Measurements from ENCODE around the gene HOXC9.

DNA sequence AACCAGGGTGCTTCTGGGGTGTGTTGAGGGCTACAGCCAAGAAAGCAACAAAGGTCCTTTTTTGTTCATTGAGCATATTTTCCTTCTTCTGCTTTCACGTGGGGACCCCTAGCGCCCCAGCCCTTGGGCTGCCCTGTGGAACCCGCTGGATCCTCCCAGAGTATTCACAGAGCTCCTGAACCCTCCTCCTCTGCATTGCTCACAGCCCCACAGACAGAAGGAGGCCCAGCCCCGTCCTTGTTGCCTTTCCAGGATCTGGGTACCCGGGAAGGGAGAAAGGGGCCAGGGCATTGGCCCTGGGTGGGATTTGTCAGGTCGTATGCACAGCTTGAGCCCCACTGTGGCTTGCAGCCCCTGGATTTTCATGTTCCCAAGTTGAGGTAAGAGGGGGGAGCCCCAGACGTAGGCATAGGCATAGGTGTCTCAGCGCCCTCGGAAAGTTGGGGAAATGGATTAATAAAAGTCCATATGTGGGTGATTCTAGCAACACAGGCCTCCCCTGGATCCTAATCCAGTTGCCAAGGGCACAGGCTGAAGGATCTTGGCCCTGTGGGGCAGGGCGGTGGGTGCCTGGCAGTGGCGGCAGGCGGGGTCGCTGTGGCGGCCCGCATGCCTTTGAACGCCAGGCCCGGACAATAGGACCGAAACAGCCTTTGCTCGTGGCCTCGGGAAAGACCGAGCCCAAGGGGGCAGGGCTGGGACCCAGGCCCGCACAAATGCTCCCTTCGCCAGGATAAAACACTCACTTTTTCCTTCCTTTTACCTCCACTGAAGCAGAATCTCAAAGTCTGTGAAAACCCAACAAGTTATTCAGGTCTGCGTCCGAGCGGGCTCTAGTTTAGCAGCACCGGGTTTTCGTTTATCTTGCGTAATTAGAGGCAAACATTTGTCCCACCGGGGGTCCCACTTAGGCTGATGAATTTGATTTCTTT, 18.1 kb upstream of the HOXC9 start:
- TF ChIP-seq, protein P1, sequence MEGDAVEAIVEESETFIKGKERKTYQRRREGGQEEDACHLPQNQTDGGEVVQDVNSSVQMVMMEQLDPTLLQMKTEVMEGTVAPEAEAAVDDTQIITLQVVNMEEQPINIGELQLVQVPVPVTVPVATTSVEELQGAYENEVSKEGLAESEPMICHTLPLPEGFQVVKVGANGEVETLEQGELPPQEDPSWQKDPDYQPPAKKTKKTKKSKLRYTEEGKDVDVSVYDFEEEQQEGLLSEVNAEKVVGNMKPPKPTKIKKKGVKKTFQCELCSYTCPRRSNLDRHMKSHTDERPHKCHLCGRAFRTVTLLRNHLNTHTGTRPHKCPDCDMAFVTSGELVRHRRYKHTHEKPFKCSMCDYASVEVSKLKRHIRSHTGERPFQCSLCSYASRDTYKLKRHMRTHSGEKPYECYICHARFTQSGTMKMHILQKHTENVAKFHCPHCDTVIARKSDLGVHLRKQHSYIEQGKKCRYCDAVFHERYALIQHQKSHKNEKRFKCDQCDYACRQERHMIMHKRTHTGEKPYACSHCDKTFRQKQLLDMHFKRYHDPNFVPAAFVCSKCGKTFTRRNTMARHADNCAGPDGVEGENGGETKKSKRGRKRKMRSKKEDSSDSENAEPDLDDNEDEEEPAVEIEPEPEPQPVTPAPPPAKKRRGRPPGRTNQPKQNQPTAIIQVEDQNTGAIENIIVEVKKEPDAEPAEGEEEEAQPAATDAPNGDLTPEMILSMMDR (IDR thresholded peaks at IDR 0.05; ENCODE audit: insufficient read depth, low read length, poor library complexity, severe bottlenecking), result no peak
- TF ChIP-seq EZH2phosphoT487 (conservative IDR thresholded peaks at IDR 0.05; ENCODE audit: low read length), result no peak
